NT2/D1 (cell line): ENCODE data around the gene LAPTM5.

Experiments
- YY1 ChIP-seq: IDR thresholded peaks from 2 replicates; pipeline ENCODE4 v1.6.1; 2011; ENCODE audit not compliant: insufficient read length, insufficient read depth
- ZNF274 ChIP-seq: IDR thresholded peaks from 2 replicates; pipeline ENCODE4 v1.6.1; 2011; ENCODE audit warnings: mild to moderate bottlenecking, low read depth, low read length

- no peak for TF ChIP-seq ZNF274
- TF ChIP-seq YY1 = no peak
These were observed 36.7 kb upstream of the LAPTM5 start for GRCh38 chr1:30794260-30794659.
